D721Med (cell line): Measurements from ENCODE around the gene B4GALNT4.

Experiments used
- DNase-seq: peaks from one replicate; pipeline ENCODE4 v3.0.0; 2011; ENCODE audit warnings: low spot score; ENCODE audit not compliant: insufficient read length
- FAIRE-seq: peaks from 2 replicates; lab custom pipeline; 2011; peaks lifted over from hg19 to GRCh38; lab: Jason Lieb, UNC
- CTCF ChIP-seq: IDR thresholded peaks from 2 replicates; pipeline ENCODE4 v1.5.1; 2012; ENCODE audit warnings: mild to moderate bottlenecking, control low read depth; ENCODE audit not compliant: insufficient read depth; ENCODE audit errors: missing control alignments

B4GALNT4 gene

GRCh38 chr11:370070-370941 is 1.0 kb downstream of the B4GALNT4 start:
- DNase-seq: no peak
- no peak for TF ChIP-seq CTCF
- no peak for FAIRE-seq

- no peak for TF ChIP-seq CTCF
- FAIRE-seq (no peak), DNase-seq (no peak)
Observed at GRCh38 chr11:371051-371450, 1.8 kb downstream of the B4GALNT4 start.

GRCh38 chr11:371716-372590 is 2.7 kb downstream of the B4GALNT4 start:
- no peak for DNase-seq
- FAIRE-seq: no peak
- no peak for TF ChIP-seq CTCF

GRCh38 chr11:372809-373715 is 3.8 kb downstream of the B4GALNT4 start:
- DNase-seq: peak; percentile 1
- FAIRE-seq: no peak
- no peak for TF ChIP-seq CTCF

GRCh38 chr11:373716-374551 is 4.6 kb downstream of the B4GALNT4 start:
- DNase-seq (peak; percentile 2), FAIRE-seq (no peak)
- TF ChIP-seq CTCF: no peak
